ENCODE measurements around the gene VENTX. TPM values are rescaled to one million over a fixed set of nuclear protein-coding genes. Genes with fewer than 3 reads are reported as not detected.

The VENTX gene
- total RNA-seq, 1 experiment from 2014 or later = not detected

- no peak for TF ChIP-seq CTCF (IDR thresholded peaks at IDR 0.05; ENCODE audit: unreplicated experiment)
- intact Hi-C loops (cut with micrococcal nuclease; ENCODE audit: unreplicated experiment) = no loop called here
- peaks cover 5% of the 10 kb centered on the region for H3K36me3 Mint-ChIP-seq (ENCODE audit: insufficient read depth, unreplicated experiment)
- no peaks in the 10 kb centered on the region for H3K27me3 Mint-ChIP-seq (ENCODE audit: unreplicated experiment)
- no peak overlapping the region for H3K27ac Mint-ChIP-seq (ENCODE audit: unreplicated experiment)
- CTCF ChIA-PET = no interaction called here
- BruUV-seq (replicated peaks) = no TSS peak
- H3K4me3 Mint-ChIP-seq (ENCODE audit: low read depth, unreplicated experiment) = no peak overlapping the region
- no peak for DNase-seq
- H3K9me3 Mint-ChIP-seq (ENCODE audit: low read depth, unreplicated experiment) = no peaks in the 10 kb centered on the region
- H3K4me1 Mint-ChIP-seq (ENCODE audit: low read depth, unreplicated experiment) = no peaks in the 10 kb centered on the region
These were observed 33.2 kb upstream of the VENTX start for GRCh38 chr10:133204226-133205015.

GRCh38 chr10:133205146-133205545 lies 32.5 kb upstream of the VENTX start:
- no peak overlapping the region for H3K4me3 Mint-ChIP-seq (ENCODE audit: low read depth, unreplicated experiment)
- CTCF ChIA-PET = no interaction called here
- H3K27me3 Mint-ChIP-seq (ENCODE audit: unreplicated experiment) = no peaks in the 10 kb centered on the region
- no peaks in the 10 kb centered on the region for H3K9me3 Mint-ChIP-seq (ENCODE audit: low read depth, unreplicated experiment)
- no peak overlapping the region for H3K27ac Mint-ChIP-seq (ENCODE audit: unreplicated experiment)
- no peak for DNase-seq
- intact Hi-C loops (cut with micrococcal nuclease; ENCODE audit: unreplicated experiment) = no loop called here
- no TSS peak for BruUV-seq (replicated peaks)
- no peak for TF ChIP-seq CTCF (IDR thresholded peaks at IDR 0.05; ENCODE audit: unreplicated experiment)
- peaks cover 5% of the 10 kb centered on the region for H3K36me3 Mint-ChIP-seq (ENCODE audit: insufficient read depth, unreplicated experiment)
- no peaks in the 10 kb centered on the region for H3K4me1 Mint-ChIP-seq (ENCODE audit: low read depth, unreplicated experiment)

GRCh38 chr10:133206356-133207040 lies 31.2 kb upstream of the VENTX start:
- H3K9me3 Mint-ChIP-seq (ENCODE audit: low read depth, unreplicated experiment) = no peaks in the 10 kb centered on the region
- BruUV-seq (replicated peaks) = no TSS peak
- DNase-seq = no peak
- H3K27me3 Mint-ChIP-seq (ENCODE audit: unreplicated experiment) = no peaks in the 10 kb centered on the region
- intact Hi-C loops (cut with micrococcal nuclease; ENCODE audit: unreplicated experiment) = no loop called here
- no peak overlapping the region for H3K27ac Mint-ChIP-seq (ENCODE audit: unreplicated experiment)
- CTCF ChIA-PET = no interaction called here
- TF ChIP-seq CTCF (IDR thresholded peaks at IDR 0.05; ENCODE audit: unreplicated experiment) = no peak
- peaks cover 5% of the 10 kb centered on the region for H3K36me3 Mint-ChIP-seq (ENCODE audit: insufficient read depth, unreplicated experiment)
- no peaks in the 10 kb centered on the region for H3K4me1 Mint-ChIP-seq (ENCODE audit: low read depth, unreplicated experiment)
- no peak overlapping the region for H3K4me3 Mint-ChIP-seq (ENCODE audit: low read depth, unreplicated experiment)

- peaks cover 5% of the 10 kb centered on the region for H3K36me3 Mint-ChIP-seq (ENCODE audit: insufficient read depth, unreplicated experiment)
- no TSS peak for BruUV-seq (replicated peaks)
- H3K4me1 Mint-ChIP-seq (ENCODE audit: low read depth, unreplicated experiment) = no peaks in the 10 kb centered on the region
- H3K9me3 Mint-ChIP-seq (ENCODE audit: low read depth, unreplicated experiment) = no peaks in the 10 kb centered on the region
- intact Hi-C loops (cut with micrococcal nuclease; ENCODE audit: unreplicated experiment) = no loop called here
- no peaks in the 10 kb centered on the region for H3K27me3 Mint-ChIP-seq (ENCODE audit: unreplicated experiment)
- DNase-seq = no peak
- H3K27ac Mint-ChIP-seq (ENCODE audit: unreplicated experiment) = no peak overlapping the region
- TF ChIP-seq CTCF (IDR thresholded peaks at IDR 0.05; ENCODE audit: unreplicated experiment) = no peak
- H3K4me3 Mint-ChIP-seq (ENCODE audit: low read depth, unreplicated experiment) = no peak overlapping the region
- CTCF ChIA-PET = no interaction called here
These were observed 30.5 kb upstream of the VENTX start for GRCh38 chr10:133207041-133207600.

Data from Calu3 (cell line).